ENCODE data around the gene BRD3OS. TPM values are rescaled to one million over a fixed set of nuclear protein-coding genes. Genes with fewer than 3 reads are reported as not detected.
"Not testable (repeated sequence)": the region's sequence is repeated elsewhere in the genome, so short reads cannot be mapped to it uniquely, and the experiment has no call there.

The BRD3OS gene
- total and polyA plus RNA-seq, 12 donors = 14.7 to 70.6 (median 22.0) TPM

- H3K27ac ChIP-seq = peak overlapping the region; percentile 72 to 98 (median 92)
Measured at GRCh38 chr9:134068744-134069479, 43.6 kb downstream of the BRD3OS start.

GRCh38 chr9:134069480-134070399, 44.5 kb downstream of the BRD3OS start:
- intact Hi-C loops (cut with DNase I) = loop anchor here (5.0 kb wide), 2 partner anchors 42 to 68 kb away; partner anchors contain the start of genes BRD3OS (in 1 of the 2) and WDR5 (in 1 of the 2)
- H3K4me3 ChIP-seq = no peak overlapping the region
- H3K27me3 ChIP-seq = no peaks in the 10 kb centered on the region
- no peak for TF ChIP-seq CTCF (IDR thresholded peaks at IDR 0.05)
- TF ChIP-seq POLR2A (IDR thresholded peaks at IDR 0.05) = no peak
- H3K4me1 ChIP-seq (replicated peaks in 1 of 2) = peaks cover 21 to 22% of the 10 kb centered on the region in 2 donors
- H3K27ac ChIP-seq = no peak overlapping the region
- H3K9me3 ChIP-seq (replicated peaks in 1 of 3) = no peaks in the 10 kb centered on the region
- H3K36me3 ChIP-seq (replicated peaks in 1 of 2) = no peaks in the 10 kb centered on the region
- DNase-seq = peak in 3 of 7 donors; percentile 19 to 28 (median 20)
- WGBS, 4 donors = 74 to 95% (median 76%) methylated on average over 6 to 12 of the region's 12 CpGs

More at GRCh38 chr9:134068744-134069479, 43.6 kb downstream of the BRD3OS start:
- no peak for TF ChIP-seq CTCF (IDR thresholded peaks at IDR 0.05)
- no peak for TF ChIP-seq POLR2A (IDR thresholded peaks at IDR 0.05)
- DNase-seq = peak in 3 of 7 donors; percentile 21 to 58 (median 32)
- H3K4me1 ChIP-seq (replicated peaks in 1 of 2) = peaks cover 23 to 28% of the 10 kb centered on the region in 2 donors
- no peaks in the 10 kb centered on the region for H3K27me3 ChIP-seq
- peak overlapping the region in 2 of 4 donors; percentile 40 to 98 for H3K4me3 ChIP-seq
- no peaks in the 10 kb centered on the region for H3K9me3 ChIP-seq (replicated peaks in 1 of 3)
- 12 to 30% (median 18%) methylated on average over 27 to 31 of the region's 31 CpGs for WGBS, 4 donors
- intact Hi-C loops (cut with DNase I) = loop anchor here in 1 of 2 donors (5.0 kb wide), 1 partner anchor 42 kb away; the partner anchor contains the start of gene BRD3OS
- H3K36me3 ChIP-seq (replicated peaks in 1 of 2) = no peaks in the 10 kb centered on the region

GRCh38 chr9:134071149-134071548, 45.9 kb downstream of the BRD3OS start:
- Histone ChIP-seq H3K27ac (no peak overlapping the region), H3K36me3 (replicated peaks in 1 of 2) (no peaks in the 10 kb centered on the region), H3K4me3 (no peak overlapping the region), H3K4me1 (replicated peaks in 1 of 2) (peaks cover 7 to 10% of the 10 kb centered on the region in 2 donors), H3K27me3 (no peaks in the 10 kb centered on the region), H3K9me3 (replicated peaks in 1 of 3) (no peaks in the 10 kb centered on the region)
- 88 to 96% (median 91%) methylated on average over 5 to 12 of the region's 12 CpGs for WGBS, 4 donors
- intact Hi-C loops (cut with DNase I) = loop anchor here in 1 of 2 donors (5.0 kb wide), 1 partner anchor 66 kb away; the partner anchor contains the start of gene WDR5
- no peak for TF ChIP-seq CTCF (IDR thresholded peaks at IDR 0.05)
- TF ChIP-seq POLR2A (IDR thresholded peaks at IDR 0.05) = no peak
- no peak for DNase-seq

- H3K4me1 ChIP-seq (replicated peaks in 1 of 2); H3K4me3 ChIP-seq; H3K36me3 ChIP-seq (replicated peaks in 1 of 2); H3K9me3 ChIP-seq (replicated peaks in 1 of 3); H3K27ac ChIP-seq; H3K27me3 ChIP-seq; DNase-seq: not testable (repeated sequence)
- 77 to 92% (median 84%) methylated on average over 6 to 7 of the region's 7 CpGs for WGBS, 4 donors
- intact Hi-C loops (cut with DNase I) = loop anchor here in 1 of 2 donors (5.0 kb wide), 1 partner anchor 65 kb away; the partner anchor contains the start of gene WDR5
Measured at GRCh38 chr9:134072683-134073082, 47.4 kb downstream of the BRD3OS start.

Measured in adrenal gland (tissue), 12 donors.